Measurements from ENCODE around the gene KRT36. TPM values are rescaled to one million over a fixed set of nuclear protein-coding genes. Genes with fewer than 3 reads are reported as not detected.

The KRT36 gene
- total RNA-seq, 2 donors from 2014 or later: not detected

DNA sequence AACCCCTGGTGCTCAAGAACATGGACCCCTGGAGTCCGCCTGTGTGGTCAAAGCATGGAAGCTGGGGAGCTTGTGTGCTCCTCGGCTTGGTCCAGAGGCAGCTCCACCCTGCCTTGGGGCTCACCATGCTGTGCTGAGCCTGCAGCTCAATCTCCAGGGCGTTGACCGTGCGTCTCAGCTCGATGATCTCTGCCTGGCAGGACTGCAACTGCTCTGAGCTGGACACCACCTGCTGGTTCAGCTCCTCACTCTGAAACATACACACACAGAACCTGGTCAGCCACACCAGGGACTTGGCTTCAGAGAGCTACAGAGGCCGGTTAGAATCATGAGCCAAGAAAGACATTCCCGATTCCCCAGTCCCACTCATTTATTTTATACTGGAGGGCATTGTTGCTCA, 11.5 kb downstream of the KRT36 start:
- H3K9ac ChIP-seq (ENCODE audit: low read depth in 2 of 2, low read length in 2 of 2): no peak overlapping the region
- TF ChIP-seq, protein P1, sequence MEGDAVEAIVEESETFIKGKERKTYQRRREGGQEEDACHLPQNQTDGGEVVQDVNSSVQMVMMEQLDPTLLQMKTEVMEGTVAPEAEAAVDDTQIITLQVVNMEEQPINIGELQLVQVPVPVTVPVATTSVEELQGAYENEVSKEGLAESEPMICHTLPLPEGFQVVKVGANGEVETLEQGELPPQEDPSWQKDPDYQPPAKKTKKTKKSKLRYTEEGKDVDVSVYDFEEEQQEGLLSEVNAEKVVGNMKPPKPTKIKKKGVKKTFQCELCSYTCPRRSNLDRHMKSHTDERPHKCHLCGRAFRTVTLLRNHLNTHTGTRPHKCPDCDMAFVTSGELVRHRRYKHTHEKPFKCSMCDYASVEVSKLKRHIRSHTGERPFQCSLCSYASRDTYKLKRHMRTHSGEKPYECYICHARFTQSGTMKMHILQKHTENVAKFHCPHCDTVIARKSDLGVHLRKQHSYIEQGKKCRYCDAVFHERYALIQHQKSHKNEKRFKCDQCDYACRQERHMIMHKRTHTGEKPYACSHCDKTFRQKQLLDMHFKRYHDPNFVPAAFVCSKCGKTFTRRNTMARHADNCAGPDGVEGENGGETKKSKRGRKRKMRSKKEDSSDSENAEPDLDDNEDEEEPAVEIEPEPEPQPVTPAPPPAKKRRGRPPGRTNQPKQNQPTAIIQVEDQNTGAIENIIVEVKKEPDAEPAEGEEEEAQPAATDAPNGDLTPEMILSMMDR (IDR thresholded peaks at IDR 0.05): no peak
- H3K9me3 ChIP-seq: no peaks in the 10 kb centered on the region
- no peaks in the 10 kb centered on the region for H3K4me1 ChIP-seq
- H3K27me3 ChIP-seq: no peaks in the 10 kb centered on the region
- DNase-seq: no peak
- H3K27ac ChIP-seq: no peak overlapping the region
- H3K36me3 ChIP-seq: no peaks in the 10 kb centered on the region
- no peak overlapping the region for H3K4me3 ChIP-seq
- intact Hi-C loops (cut with DNase I): no loop called here

DNA sequence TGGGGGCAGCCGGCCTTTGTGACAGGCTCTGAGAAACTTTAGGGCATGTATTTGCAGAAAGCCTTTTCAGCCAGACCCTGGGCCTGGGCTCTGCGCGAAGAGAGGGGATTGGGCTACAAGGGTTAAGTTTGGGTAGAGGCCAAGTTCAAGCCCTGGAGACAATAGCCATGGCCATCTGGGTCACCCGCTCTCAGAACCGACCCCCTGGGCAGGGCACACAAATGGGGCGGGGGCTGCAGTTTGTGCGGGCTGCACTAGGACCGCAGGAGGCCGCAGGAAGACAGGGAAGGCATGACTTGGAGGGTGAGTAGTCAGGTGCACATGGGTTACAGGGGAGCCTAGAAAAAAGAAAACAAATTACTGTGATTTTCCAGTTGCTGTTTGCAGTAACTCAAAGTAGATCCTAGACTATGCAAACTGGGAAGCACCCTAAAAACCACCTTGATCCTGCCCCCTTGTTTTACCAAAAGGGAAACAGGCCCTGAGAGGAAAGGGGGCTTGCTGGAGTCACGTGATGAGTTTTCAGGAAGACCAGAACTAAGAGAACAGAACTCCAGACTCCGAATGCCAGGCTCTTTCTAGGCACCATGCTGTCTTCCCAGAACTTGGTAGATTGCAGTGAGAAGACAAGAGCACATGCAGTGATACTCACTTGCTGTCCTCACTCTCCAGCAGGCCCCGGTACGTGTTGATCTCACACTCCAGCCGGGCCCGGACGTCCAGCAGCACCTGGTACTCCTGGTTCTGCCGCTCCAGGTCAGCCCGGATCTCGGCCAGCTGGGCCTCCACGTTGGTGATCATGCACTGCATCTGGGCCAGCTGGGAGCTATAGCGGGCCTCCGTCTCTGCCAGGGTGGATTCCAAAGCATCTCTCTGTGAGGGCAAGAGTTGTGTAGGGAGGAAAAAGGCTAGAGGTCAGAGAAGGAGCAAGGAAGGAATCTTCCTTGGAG, 12.6 kb downstream of the KRT36 start:
- Histone ChIP-seq H3K4me3 (no peak overlapping the region), H3K27ac (no peak overlapping the region), H3K9ac (ENCODE audit: low read depth in 2 of 2, low read length in 2 of 2) (no peak overlapping the region), H3K27me3 (no peaks in the 10 kb centered on the region), H3K9me3 (no peaks in the 10 kb centered on the region), H3K36me3 (no peaks in the 10 kb centered on the region), H3K4me1 (no peaks in the 10 kb centered on the region)
- TF ChIP-seq, protein P1 (IDR thresholded peaks at IDR 0.05): no peak
- DNase-seq: no peak
- intact Hi-C loops (cut with DNase I): no loop called here

DNA sequence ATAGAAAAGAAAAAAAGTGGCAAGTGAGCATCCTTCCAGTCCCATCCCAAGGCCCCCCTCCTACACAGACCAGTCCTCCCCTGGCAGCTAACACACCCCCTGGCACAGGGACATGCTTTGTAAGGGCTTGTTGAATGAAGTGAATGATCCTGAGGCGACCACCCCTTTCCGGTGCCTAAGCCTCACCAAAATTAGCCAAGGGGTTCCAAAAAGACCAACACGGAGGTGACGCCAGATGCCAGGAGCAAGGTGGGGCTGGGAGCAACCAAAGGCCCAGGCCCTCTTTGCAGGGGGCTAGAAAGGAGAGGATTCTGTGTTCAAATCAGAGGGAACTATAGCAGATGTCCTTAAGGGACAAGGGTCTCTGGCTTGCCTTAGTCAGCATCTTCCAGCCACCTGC, 14.3 kb downstream of the KRT36 start:
- TF ChIP-seq, protein P1 (IDR thresholded peaks at IDR 0.05): no peak
- no peaks in the 10 kb centered on the region for H3K36me3 ChIP-seq
- no peak for DNase-seq

DNA sequence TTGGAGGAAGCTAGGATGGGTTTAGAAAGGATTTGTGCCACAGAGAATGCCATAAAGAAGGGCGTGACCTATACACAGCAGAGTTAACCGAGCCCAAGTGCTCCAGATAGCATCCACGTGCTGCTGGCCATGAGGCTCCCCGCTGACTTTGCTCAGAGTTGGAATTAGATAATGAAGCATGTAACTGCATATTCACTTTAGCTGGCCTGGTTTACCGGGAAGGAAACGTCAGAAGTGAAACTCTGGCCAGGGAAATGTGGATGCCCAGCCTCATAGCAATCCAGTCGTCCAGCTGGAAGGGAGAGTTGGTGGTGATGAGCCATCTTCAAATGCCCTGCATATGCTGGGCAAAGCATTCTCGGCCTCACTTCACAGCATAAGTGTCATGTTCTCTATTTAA, 14.8 kb downstream of the KRT36 start:
- intact Hi-C loops (cut with DNase I): no loop called here

More for the DNA sequence above, 14.3 kb downstream of the KRT36 start:
- H3K27ac ChIP-seq: no peak overlapping the region
- no peaks in the 10 kb centered on the region for H3K27me3 ChIP-seq
- H3K4me3 ChIP-seq: no peak overlapping the region
- intact Hi-C loops (cut with DNase I): no loop called here
- H3K4me1 ChIP-seq: no peaks in the 10 kb centered on the region
- no peak overlapping the region for H3K9ac ChIP-seq (ENCODE audit: low read depth in 2 of 2, low read length in 2 of 2)
- H3K9me3 ChIP-seq: no peaks in the 10 kb centered on the region

DNA sequence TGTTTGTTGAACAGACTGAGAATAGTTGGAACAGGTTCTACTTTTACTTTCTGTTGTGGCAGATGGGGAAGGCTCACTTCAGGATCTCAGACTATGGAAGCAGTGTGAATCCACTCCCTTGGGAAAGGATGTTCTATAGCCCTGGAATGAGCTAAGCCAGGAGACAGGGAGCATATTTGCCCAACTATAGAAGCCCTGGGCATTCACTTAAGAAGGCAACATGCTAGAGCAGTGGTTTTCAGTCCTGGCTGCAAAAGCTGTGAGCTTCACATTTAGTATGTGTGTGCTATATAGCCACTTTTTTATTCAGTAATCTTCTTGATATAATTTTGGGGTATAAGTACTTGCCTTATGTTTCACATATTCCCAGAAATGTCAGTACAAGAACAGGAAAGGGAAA, 21.4 kb downstream of the KRT36 start:
- no peaks in the 10 kb centered on the region for H3K36me3 ChIP-seq
- H3K9me3 ChIP-seq: no peaks in the 10 kb centered on the region
- no peaks in the 10 kb centered on the region for H3K27me3 ChIP-seq
- H3K27ac ChIP-seq: no peak overlapping the region
- no peak overlapping the region for H3K9ac ChIP-seq (ENCODE audit: low read depth in 2 of 2, low read length in 2 of 2)
- TF ChIP-seq, protein P1 (IDR thresholded peaks at IDR 0.05): no peak
- H3K4me1 ChIP-seq: no peaks in the 10 kb centered on the region
- intact Hi-C loops (cut with DNase I): no loop called here
- no peak overlapping the region for H3K4me3 ChIP-seq
- DNase-seq: no peak

More for the DNA sequence above, 14.8 kb downstream of the KRT36 start:
- Histone ChIP-seq H3K9me3 (no peaks in the 10 kb centered on the region), H3K36me3 (no peaks in the 10 kb centered on the region), H3K27me3 (no peaks in the 10 kb centered on the region), H3K27ac (no peak overlapping the region), H3K4me1 (no peaks in the 10 kb centered on the region), H3K9ac (ENCODE audit: low read depth in 2 of 2, low read length in 2 of 2) (no peak overlapping the region), H3K4me3 (no peak overlapping the region)
- TF ChIP-seq, protein P1 (IDR thresholded peaks at IDR 0.05): no peak
- no peak for DNase-seq
